Sigmoid colon (tissue), 7 donors: ENCODE results near the gene YJEFN3. TPM values are rescaled to one million over a fixed set of nuclear protein-coding genes. Genes with fewer than 3 reads are reported as not detected.

Experiments used
- DNase-seq: peaks from one replicate; pipeline ENCODE4 v3.0.0-alpha.2; 2019
- H3K27ac ChIP-seq, 4 donors: fragments of 200-600 bp; sonication (generic); one replicate each; pipeline ENCODE4 v1.5.1; 2016 to 2019; ENCODE audit warnings: mild to moderate bottlenecking in 1 of 4
- H3K27me3 ChIP-seq, 3 donors: fragments of 200-600 bp; sonication (generic); one replicate each; pipeline ENCODE4 v1.5.1; 2019; ENCODE audit warnings: mild to moderate bottlenecking in 1 of 3
- H3K36me3 ChIP-seq, 4 donors: fragments of 200-600 bp; sonication (generic); one replicate each; pipeline ENCODE4 v1.5.1; 2016 to 2019
- H3K4me1 ChIP-seq, 4 donors: fragments of 200-600 bp; sonication (generic); one replicate each; pipeline ENCODE4 v1.5.1; 2017 to 2019
- H3K4me3 ChIP-seq, 4 donors: fragments of 200-600 bp; sonication (generic); one replicate each; pipeline ENCODE4 v1.5.1; 2017 to 2019; ENCODE audit warnings: mild to moderate bottlenecking in 2 of 4, moderate library complexity in 1 of 4
- H3K9me3 ChIP-seq, 4 donors: fragments of 200-600 bp in 3 of 4; sonication (generic) in 3 of 4; one replicate each; pipeline versions ENCODE4 v1.5.1 to v1.6.1; 2013 to 2019
- EP300 ChIP-seq, 4 donors: sonication (generic); formaldehyde crosslinking; IDR thresholded peaks; one replicate each; pipeline ENCODE4 v1.6.1; 2017; ENCODE audit warnings: antibody characterized with exemption in 4 of 4
- POLR2A ChIP-seq, 2 donors: fragments of 450-650 bp; IDR thresholded peaks; one replicate each; pipeline ENCODE4 v1.6.1; 2016; ENCODE audit warnings: antibody characterized with exemption in 2 of 2, mild to moderate bottlenecking in 2 of 2, moderate library complexity in 2 of 2
- POLR2AphosphoS5 ChIP-seq, 4 donors: sonication (generic); formaldehyde crosslinking; IDR thresholded peaks; one replicate each; pipeline ENCODE4 v1.6.1; 2017; ENCODE audit warnings: antibody characterized with exemption in 4 of 4
- WGBS, 2 donors: extraction: QIAGEN DNeasy Blood & Tissue Kit; methylation state at CpG; one replicate each; pipeline ENCODE4 v1.1.7; 2013; 5-methylcytosine and 5-hydroxymethylcytosine counted together
- intact Hi-C: fragments of 100-400 bp; cut with DNase I; formaldehyde crosslinking; loops from one replicate; pipeline ENCODE4 v1.15.1; 2023
- polyA plus RNA-seq, 3 donors: library from polyadenylated mRNA; stranded (reverse); fragments of 200-250 nt; gene quantifications; one replicate each; pipeline ENCODE4 v1.2.3, GENCODE V29; 2013
- total RNA-seq, 4 donors: library from RNA; depleted of rRNA; stranded (reverse); fragments of >200 nt; gene quantifications; one replicate each; pipeline ENCODE4 v1.1.0, GENCODE V29; 2016
- TF ChIP-seq, protein P1 (sequence below), 4 experiments: fragments of 450-650 bp in 3 of 4; fragments of 200-600 bp in 1 of 4; IDR thresholded peaks; one replicate each; pipeline ENCODE4 v1.5.1; 2016 to 2019; ENCODE audit warnings: antibody characterized with exemption in 4 of 4, mild to moderate bottlenecking in 3 of 4, moderate library complexity in 2 of 4
- donor health status: healthy with polysubstance abuse.
- donor health status: Bipolar disorder and iron deficiency.
- donor health status: healthy.

Gene YJEFN3
- total and polyA plus RNA-seq, 7 donors, result 0.71 to 14.4 (median 2.2) TPM; not detected in 2

- no peaks in the 10 kb centered on the region for H3K36me3 ChIP-seq
- intact Hi-C loops, result no loop called here
- H3K4me3 ChIP-seq, result no peak overlapping the region
- H3K9me3 ChIP-seq, result no peaks in the 10 kb centered on the region
- TF ChIP-seq POLR2AphosphoS5 (IDR thresholded peaks at IDR 0.05) (no peak), EP300 (IDR thresholded peaks at IDR 0.05) (no peak), POLR2A (IDR thresholded peaks at IDR 0.05) (no peak)
- TF ChIP-seq, protein P1, sequence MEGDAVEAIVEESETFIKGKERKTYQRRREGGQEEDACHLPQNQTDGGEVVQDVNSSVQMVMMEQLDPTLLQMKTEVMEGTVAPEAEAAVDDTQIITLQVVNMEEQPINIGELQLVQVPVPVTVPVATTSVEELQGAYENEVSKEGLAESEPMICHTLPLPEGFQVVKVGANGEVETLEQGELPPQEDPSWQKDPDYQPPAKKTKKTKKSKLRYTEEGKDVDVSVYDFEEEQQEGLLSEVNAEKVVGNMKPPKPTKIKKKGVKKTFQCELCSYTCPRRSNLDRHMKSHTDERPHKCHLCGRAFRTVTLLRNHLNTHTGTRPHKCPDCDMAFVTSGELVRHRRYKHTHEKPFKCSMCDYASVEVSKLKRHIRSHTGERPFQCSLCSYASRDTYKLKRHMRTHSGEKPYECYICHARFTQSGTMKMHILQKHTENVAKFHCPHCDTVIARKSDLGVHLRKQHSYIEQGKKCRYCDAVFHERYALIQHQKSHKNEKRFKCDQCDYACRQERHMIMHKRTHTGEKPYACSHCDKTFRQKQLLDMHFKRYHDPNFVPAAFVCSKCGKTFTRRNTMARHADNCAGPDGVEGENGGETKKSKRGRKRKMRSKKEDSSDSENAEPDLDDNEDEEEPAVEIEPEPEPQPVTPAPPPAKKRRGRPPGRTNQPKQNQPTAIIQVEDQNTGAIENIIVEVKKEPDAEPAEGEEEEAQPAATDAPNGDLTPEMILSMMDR (IDR thresholded peaks at IDR 0.05), result no peak
- no peaks in the 10 kb centered on the region for H3K4me1 ChIP-seq
- H3K27ac ChIP-seq, result no peak overlapping the region
- no peak for DNase-seq
- 45 to 75% methylated on average over 15 of the region's 15 CpGs for WGBS, 2 donors
- peaks cover 10 to 79% (median 38%) of the 10 kb centered on the region in 3 donors for H3K27me3 ChIP-seq
Measured at GRCh38 chr19:19547674-19548336, 19.1 kb downstream of the YJEFN3 start.

GRCh38 chr19:19548915-19549759 is 20.4 kb downstream of the YJEFN3 start:
- no peaks in the 10 kb centered on the region for H3K4me1 ChIP-seq
- H3K36me3 ChIP-seq, result no peaks in the 10 kb centered on the region
- no peak overlapping the region for H3K27ac ChIP-seq
- intact Hi-C loops, result no loop called here
- peaks cover 3 to 66% (median 25%) of the 10 kb centered on the region in 3 donors for H3K27me3 ChIP-seq
- no peaks in the 10 kb centered on the region for H3K9me3 ChIP-seq
- no peak for DNase-seq
- no peak overlapping the region for H3K4me3 ChIP-seq
- 55 to 64% methylated on average over 13 of the region's 13 CpGs for WGBS, 2 donors
- TF ChIP-seq POLR2A (IDR thresholded peaks at IDR 0.05) (no peak), POLR2AphosphoS5 (IDR thresholded peaks at IDR 0.05) (no peak), EP300 (IDR thresholded peaks at IDR 0.05) (no peak)
- TF ChIP-seq, protein P1 (IDR thresholded peaks at IDR 0.05), result no peak

DNA sequence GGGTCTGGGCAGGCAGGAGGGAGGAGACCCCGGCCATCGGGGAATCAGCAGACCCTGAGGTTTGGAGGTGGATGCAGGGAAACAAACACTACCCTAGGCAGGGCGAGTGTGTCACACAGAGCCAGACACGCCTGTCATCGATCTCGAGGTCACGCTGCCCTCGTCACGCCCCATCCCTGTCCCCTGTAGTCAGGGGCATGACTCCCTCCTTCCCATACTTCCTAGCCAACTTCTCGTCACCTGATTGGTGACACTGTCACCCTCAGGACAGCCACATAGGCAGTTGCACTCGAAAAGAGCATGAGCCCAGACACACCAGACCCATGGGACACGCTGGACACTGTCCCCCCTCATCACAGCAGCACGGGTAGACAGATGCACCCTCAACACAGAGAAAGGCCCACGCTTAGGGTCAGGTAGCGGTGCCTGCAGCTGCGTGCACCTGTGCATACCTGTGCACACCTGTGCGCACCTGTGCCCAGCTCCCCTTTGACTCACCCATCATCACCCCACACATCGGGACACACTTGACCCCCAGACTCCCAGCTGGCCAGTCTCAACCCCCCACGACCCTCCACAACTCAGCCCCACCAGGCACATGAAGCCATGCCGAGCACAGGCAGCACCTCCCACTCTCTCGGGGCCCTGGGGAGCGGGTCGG is 21.2 kb downstream of the YJEFN3 start:
- peaks cover 0 to 58% (median 17%) of the 10 kb centered on the region in 3 donors for H3K27me3 ChIP-seq
- intact Hi-C loops, result no loop called here
- DNase-seq, result no peak
- H3K4me1 ChIP-seq, result no peaks in the 10 kb centered on the region
- WGBS, 2 donors, result 47 to 72% methylated on average over 23 of the region's 23 CpGs
- no peak overlapping the region for H3K27ac ChIP-seq
- H3K9me3 ChIP-seq, result no peaks in the 10 kb centered on the region
- no peaks in the 10 kb centered on the region for H3K36me3 ChIP-seq
- H3K4me3 ChIP-seq, result no peak overlapping the region
- TF ChIP-seq EP300 (IDR thresholded peaks at IDR 0.05), result no peak
- no peak for TF ChIP-seq POLR2AphosphoS5 (IDR thresholded peaks at IDR 0.05)
- no peak for TF ChIP-seq POLR2A (IDR thresholded peaks at IDR 0.05)
- TF ChIP-seq, protein P1 (IDR thresholded peaks at IDR 0.05), result no peak

DNA sequence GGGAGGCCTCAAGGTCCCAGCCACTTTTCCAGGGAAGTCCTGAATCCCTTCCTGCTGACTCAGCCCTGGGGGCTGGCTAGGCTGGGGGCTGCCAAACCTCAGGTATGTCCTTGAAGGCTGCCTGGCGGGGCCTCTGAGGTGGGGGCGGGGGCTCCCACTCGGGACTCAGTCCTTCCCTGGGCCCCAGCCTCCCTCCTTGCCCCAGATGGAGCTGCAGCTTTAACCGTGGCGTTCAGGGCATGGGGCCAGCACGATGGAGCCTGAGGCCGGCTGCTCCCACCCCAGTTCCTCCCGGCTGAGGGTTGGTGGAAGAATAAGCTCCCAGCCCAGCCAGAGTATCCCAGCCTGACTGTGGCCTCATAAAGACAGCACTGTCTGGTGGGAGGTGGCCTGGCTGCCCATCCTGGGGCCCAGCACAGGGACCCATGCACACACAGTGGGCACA is 21.8 kb downstream of the YJEFN3 start:
- H3K27me3 ChIP-seq, result peaks cover 0 to 52% (median 16%) of the 10 kb centered on the region in 3 donors
- no peak overlapping the region for H3K27ac ChIP-seq
- TF ChIP-seq POLR2A (IDR thresholded peaks at IDR 0.05), result no peak
- no peak for TF ChIP-seq POLR2AphosphoS5 (IDR thresholded peaks at IDR 0.05)
- TF ChIP-seq, protein P1 (IDR thresholded peaks at IDR 0.05), result no peak
- TF ChIP-seq EP300 (IDR thresholded peaks at IDR 0.05), result no peak
- intact Hi-C loops, result no loop called here
- DNase-seq, result no peak
- no peaks in the 10 kb centered on the region for H3K4me1 ChIP-seq
- H3K9me3 ChIP-seq, result no peaks in the 10 kb centered on the region
- no peaks in the 10 kb centered on the region for H3K36me3 ChIP-seq
- WGBS, 2 donors, result 51 to 56% methylated on average over 8 of the region's 8 CpGs
- H3K4me3 ChIP-seq, result no peak overlapping the region
